K562 (cell line): Measurements from ENCODE around the gene BMF.

Experiments used
- CREB1 ChIP-seq, 2 experiments: sonication (generic) in 1 of 2; formaldehyde crosslinking in 1 of 2; IDR thresholded peaks; 2 replicates each; pipeline versions ENCODE4 v1.6.1 to v1.8.0; 2012 to 2022; ENCODE audit warnings: inconsistent platforms in 1 of 2, mild to moderate bottlenecking in 1 of 2, missing genetic modification reagents in 1 of 2, moderate library complexity in 1 of 2
- EP300 ChIP-seq: IDR thresholded peaks from 2 replicates; pipeline ENCODE4 v1.6.1; 2012; ENCODE audit warnings: low read length, improper control_type of control experiment
- GATAD2B ChIP-seq: fragments of 450-650 bp; IDR thresholded peaks from 2 replicates; pipeline ENCODE4 v1.6.1; 2017; ENCODE audit warnings: mild to moderate bottlenecking, borderline replicate concordance
- HCFC1 ChIP-seq: IDR thresholded peaks from 2 replicates; pipeline ENCODE4 v1.6.1; 2012; ENCODE audit warnings: low read depth, low read length, improper control_type of control experiment
- MCM5 ChIP-seq: fragments of 450-650 bp; IDR thresholded peaks from 2 replicates; pipeline ENCODE4 v1.6.1; 2016; ENCODE audit warnings: low read depth
- NFYB ChIP-seq: IDR thresholded peaks from 2 replicates; pipeline ENCODE4 v1.6.1; 2011; ENCODE audit warnings: mild to moderate bottlenecking, moderate library complexity; ENCODE audit not compliant: insufficient read length; ENCODE audit errors: extremely low read depth
- SIN3B ChIP-seq: fragments of 450-650 bp; IDR thresholded peaks from 2 replicates; pipeline ENCODE4 v1.6.1; 2017; ENCODE audit warnings: low read depth, mild to moderate bottlenecking, moderate library complexity
- ZNF121 ChIP-seq: sonication (generic); formaldehyde crosslinking; conservative IDR thresholded peaks from 2 replicates; pipeline ENCODE4 v1.8.0; 2022; ENCODE audit warnings: missing genetic modification reagents
- ZNF274 ChIP-seq: IDR thresholded peaks from 2 replicates; pipeline ENCODE4 v1.6.1; 2011; ENCODE audit warnings: low read depth, mild to moderate bottlenecking, low read length, moderate library complexity, borderline replicate concordance
- TF ChIP-seq, protein P1 (sequence below), 3 experiments: IDR thresholded peaks in 2 of 3; conservative IDR thresholded peaks in 1 of 3; 2 replicates each; pipeline ENCODE4 v1.5.1; 2011 to 2012; ENCODE audit warnings: low read length in 3 of 3, mild to moderate bottlenecking in 3 of 3, control low read depth in 2 of 3, improper control_type of control experiment in 1 of 3, inconsistent platforms in 1 of 3, low read depth in 1 of 3, mixed read lengths in 1 of 3, moderate library complexity in 1 of 3; ENCODE audit not compliant: insufficient read depth in 2 of 3
- TF ChIP-seq, protein P2 (sequence below): fragments of 450-650 bp; formaldehyde crosslinking; IDR thresholded peaks from 2 replicates; pipeline ENCODE4 v1.4.0; 2022; ENCODE audit warnings: missing genetic modification characterization
- TF ChIP-seq, protein P3 (sequence below): fragments of 250-450 bp; sonication (Bioruptor Pico); IDR thresholded peaks from 2 replicates; pipeline ENCODE4 v1.4.0; 2020; ENCODE audit warnings: mild to moderate bottlenecking, moderate library complexity

DNA sequence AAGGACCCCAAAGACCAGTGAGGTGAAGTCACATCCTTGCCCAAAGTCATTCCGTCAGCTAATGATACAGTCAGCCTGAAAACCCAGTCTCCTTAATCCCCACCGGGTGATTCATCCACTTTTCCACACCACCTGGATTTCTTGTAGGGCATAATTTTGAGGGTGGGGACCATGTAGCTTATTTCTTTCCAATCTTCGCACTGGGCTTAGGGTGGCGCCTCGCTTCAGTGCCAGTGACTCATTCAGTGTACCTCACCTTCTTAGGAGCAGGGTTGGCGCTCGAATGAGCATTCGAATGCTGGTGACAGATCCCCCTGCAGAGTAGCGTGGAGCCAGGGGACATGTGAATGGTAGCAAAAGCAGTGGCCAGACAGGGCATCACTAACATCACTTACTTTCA is 24.0 kb downstream of the BMF start:
- TF ChIP-seq, protein P1, sequence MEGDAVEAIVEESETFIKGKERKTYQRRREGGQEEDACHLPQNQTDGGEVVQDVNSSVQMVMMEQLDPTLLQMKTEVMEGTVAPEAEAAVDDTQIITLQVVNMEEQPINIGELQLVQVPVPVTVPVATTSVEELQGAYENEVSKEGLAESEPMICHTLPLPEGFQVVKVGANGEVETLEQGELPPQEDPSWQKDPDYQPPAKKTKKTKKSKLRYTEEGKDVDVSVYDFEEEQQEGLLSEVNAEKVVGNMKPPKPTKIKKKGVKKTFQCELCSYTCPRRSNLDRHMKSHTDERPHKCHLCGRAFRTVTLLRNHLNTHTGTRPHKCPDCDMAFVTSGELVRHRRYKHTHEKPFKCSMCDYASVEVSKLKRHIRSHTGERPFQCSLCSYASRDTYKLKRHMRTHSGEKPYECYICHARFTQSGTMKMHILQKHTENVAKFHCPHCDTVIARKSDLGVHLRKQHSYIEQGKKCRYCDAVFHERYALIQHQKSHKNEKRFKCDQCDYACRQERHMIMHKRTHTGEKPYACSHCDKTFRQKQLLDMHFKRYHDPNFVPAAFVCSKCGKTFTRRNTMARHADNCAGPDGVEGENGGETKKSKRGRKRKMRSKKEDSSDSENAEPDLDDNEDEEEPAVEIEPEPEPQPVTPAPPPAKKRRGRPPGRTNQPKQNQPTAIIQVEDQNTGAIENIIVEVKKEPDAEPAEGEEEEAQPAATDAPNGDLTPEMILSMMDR (IDR thresholded peaks at IDR 0.05 in 2 of 3, conservative IDR thresholded peaks at IDR 0.05 in 1 of 3; ENCODE audit: insufficient read depth in 2 of 3, low read depth in 1 of 3, low read length in 3 of 3): no peak
- TF ChIP-seq GATAD2B: no peak
- no peak for TF ChIP-seq ZNF121
- no peak for TF ChIP-seq HCFC1
- TF ChIP-seq, protein P2, sequence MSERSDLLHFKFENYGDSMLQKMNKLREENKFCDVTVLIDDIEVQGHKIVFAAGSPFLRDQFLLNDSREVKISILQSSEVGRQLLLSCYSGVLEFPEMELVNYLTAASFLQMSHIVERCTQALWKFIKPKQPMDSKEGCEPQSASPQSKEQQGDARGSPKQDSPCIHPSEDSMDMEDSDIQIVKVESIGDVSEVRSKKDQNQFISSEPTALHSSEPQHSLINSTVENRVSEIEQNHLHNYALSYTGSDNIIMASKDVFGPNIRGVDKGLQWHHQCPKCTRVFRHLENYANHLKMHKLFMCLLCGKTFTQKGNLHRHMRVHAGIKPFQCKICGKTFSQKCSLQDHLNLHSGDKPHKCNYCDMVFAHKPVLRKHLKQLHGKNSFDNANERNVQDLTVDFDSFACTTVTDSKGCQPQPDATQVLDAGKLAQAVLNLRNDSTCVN (CRISPR knock-in tag): no peak
- TF ChIP-seq, protein P3, sequence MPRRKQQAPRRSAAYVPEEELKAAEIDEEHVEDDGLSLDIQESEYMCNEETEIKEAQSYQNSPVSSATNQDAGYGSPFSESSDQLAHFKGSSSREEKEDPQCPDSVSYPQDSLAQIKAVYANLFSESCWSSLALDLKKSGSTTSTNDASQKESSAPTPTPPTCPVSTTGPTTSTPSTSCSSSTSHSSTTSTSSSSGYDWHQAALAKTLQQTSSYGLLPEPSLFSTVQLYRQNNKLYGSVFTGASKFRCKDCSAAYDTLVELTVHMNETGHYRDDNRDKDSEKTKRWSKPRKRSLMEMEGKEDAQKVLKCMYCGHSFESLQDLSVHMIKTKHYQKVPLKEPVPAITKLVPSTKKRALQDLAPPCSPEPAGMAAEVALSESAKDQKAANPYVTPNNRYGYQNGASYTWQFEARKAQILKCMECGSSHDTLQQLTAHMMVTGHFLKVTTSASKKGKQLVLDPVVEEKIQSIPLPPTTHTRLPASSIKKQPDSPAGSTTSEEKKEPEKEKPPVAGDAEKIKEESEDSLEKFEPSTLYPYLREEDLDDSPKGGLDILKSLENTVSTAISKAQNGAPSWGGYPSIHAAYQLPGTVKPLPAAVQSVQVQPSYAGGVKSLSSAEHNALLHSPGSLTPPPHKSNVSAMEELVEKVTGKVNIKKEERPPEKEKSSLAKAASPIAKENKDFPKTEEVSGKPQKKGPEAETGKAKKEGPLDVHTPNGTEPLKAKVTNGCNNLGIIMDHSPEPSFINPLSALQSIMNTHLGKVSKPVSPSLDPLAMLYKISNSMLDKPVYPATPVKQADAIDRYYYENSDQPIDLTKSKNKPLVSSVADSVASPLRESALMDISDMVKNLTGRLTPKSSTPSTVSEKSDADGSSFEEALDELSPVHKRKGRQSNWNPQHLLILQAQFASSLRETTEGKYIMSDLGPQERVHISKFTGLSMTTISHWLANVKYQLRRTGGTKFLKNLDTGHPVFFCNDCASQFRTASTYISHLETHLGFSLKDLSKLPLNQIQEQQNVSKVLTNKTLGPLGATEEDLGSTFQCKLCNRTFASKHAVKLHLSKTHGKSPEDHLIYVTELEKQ (CRISPR knock-in tag): no peak
- no peak for TF ChIP-seq SIN3B
- TF ChIP-seq ZNF274: no peak
- no peak for TF ChIP-seq MCM5
- TF ChIP-seq CREB1 (IDR thresholded peaks at IDR 0.05): no peak
- no peak for TF ChIP-seq CREB1 (CRISPR knock-in tag; IDR thresholded peaks at IDR 0.05)
- TF ChIP-seq EP300: no peak
- no peak for TF ChIP-seq NFYB
